GM21529 (cell line): Measurements from ENCODE around the gene MYO7A.

ENCODE experiments used
- ATAC-seq: cut with Tn5 transposase; IDR thresholded peaks from one replicate; pipeline ENCODE4 v1.9.1; 2021; ENCODE audit not compliant: unreplicated experiment

Gene MYO7A

DNA sequence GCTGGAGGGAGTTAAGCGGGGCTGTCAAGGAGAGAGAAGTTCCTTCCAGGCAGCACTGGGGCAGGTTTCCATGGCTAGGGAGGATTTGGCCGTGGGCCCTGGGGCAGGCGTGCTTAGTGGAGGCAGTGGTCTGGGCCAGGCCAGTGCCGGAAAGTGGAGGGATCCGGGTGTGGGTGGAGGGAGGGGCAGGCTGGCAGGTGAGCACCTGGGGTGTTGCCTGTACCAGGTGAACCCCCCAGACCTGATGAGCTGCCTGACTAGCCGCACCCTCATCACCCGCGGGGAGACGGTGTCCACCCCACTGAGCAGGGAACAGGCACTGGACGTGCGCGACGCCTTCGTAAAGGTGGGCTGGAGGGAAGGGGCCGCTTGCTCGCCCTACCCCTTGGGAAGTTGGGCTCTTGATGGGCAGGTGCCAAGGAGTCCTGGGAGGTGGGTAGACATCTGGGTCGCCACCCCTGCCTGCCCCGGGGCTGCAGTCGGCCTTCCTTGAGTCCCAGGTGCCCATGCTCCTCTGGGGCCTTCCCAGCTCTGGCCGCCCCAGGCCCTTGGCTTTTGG is 32.0 kb downstream of the MYO7A start:
- no peak for ATAC-seq

DNA sequence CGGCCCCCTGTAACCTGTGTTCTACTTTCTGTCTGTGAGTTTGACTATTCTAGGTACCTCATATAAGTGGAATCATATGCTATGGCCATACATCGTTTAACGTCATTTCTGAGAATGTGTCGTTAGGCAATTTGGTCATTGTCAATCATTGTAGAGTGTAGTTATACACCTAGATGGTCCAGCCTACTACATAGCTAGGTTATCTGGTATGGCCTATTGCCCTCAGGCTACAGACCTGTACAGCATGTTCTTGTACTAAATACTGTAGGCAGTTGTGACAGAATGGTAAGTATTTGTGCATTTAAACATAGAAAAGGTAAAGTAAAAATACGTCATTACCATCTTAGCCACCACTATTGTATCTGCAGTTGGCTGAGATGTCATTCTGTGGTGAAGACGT is 35.2 kb downstream of the MYO7A start:
- ATAC-seq: no peak

- no peak for ATAC-seq
These were observed 37.0 kb downstream of the MYO7A start for GRCh38 chr11:77165066-77165465.

GRCh38 chr11:77166021-77166420 is 38.0 kb downstream of the MYO7A start:
- ATAC-seq: no peak

DNA sequence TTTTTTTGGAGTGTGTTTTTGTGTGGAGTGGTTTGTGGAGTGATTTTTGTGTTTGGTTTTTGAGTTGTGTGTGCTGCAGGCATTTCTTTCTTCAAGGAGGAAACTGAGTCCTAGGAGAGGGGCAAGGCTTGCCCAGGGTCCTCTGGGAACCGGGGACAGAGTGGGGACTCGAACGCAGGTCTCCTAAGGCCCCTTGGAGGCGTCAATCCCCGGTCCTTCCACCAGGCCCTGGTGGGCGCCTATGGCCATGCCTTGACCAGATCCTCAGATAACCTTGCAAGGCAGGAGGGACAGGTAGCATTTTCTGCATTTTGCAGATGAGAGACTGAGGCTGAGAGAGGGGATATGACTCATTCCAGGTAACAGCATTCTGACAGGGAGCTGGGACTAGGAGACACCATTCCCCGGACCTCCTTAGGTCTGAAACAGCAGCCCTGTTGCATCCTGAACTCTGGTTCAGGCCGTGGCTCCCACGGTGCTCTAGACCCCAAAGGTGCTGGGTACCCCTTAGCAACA is 39.1 kb downstream of the MYO7A start:
- no peak for ATAC-seq

DNA sequence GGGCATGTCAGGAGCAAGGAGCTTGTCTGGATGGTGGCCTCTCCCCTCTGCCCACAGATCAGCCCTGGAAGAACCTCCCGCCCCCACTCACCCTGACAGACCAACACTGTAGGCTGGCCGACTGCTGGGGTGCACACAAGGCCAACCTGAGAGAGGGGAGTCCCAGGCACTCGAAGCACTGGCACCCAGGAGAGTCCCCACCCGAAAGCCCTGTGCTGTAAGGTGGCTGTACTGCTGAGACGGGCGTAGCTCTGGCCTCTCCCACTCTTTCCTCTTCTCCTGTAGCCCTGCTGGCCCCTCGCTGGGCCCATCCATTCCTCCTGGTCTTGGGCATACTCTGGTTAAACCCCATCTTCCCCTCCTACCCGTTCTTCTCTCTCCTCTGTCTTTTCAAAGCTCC is 39.7 kb downstream of the MYO7A start:
- ATAC-seq: no peak

GRCh38 chr11:77170107-77170506 is 42.1 kb downstream of the MYO7A start:
- ATAC-seq: no peak

GRCh38 chr11:77171254-77171653 is 43.2 kb downstream of the MYO7A start:
- ATAC-seq: no peak

- no peak for ATAC-seq
These were observed 44.0 kb downstream of the MYO7A start for GRCh38 chr11:77171885-77172665.

- ATAC-seq: no peak
These were observed 44.6 kb downstream of the MYO7A start for GRCh38 chr11:77172666-77172982.

- ATAC-seq: no peak
These were observed 45.4 kb downstream of the MYO7A start for GRCh38 chr11:77173494-77173893.

DNA sequence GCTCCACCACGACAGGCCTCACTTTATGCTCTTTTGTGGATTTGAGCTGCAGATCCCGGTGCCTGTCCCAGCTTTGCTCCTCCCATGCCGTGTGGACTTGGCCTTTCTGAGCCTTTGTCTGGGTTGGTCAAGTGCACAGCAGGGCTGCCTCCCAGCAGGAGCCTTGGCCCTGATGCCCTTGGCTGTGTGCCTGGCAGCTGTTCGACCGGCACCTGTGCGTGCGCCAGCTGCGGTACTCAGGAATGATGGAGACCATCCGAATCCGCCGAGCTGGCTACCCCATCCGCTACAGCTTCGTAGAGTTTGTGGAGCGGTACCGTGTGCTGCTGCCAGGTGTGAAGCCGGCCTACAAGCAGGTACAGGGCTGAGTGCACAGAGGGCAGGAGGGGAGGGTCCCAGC is 46.5 kb downstream of the MYO7A start:
- ATAC-seq: no peak

- no peak for ATAC-seq
These were observed 47.2 kb downstream of the MYO7A start for GRCh38 chr11:77175021-77175842.

- ATAC-seq: no peak
These were observed 48.0 kb downstream of the MYO7A start for GRCh38 chr11:77175869-77176539.

DNA sequence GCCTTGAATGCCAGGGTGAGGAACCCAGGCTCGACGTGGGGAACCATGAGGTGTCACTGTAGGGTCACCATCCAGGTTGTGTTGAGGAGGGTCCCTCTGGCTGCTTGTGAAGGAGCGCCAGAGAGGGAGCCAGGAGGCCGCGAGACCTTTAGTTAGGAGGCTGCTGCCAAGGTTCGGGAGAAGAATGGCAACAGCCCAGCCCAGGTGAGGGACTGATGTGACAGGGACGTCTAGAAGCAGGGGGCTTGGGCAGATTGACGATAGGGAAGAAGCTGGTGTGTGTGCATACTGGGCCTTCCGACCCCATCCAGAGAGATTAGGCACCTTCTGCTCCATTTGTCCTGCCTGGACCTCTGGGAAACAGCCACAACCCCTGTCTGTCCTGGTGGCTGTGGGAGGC is 49.0 kb downstream of the MYO7A start:
- no peak for ATAC-seq

DNA sequence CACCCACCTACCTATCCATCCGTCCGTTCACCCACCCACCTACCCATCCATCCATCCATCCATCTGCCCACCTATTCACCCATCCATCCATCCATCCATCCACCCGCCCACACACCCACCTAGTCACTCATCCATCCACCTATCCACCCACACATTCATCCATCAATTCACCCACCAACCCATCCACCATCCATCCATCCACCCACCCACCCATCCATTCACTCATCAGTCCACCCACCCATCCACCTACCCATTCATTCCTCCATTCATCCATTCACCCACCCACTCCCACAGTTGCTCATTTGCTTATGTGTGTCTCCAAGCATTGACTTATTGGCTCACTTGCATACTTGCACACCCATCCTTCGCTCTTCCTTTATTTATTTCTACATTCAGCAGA is 50.1 kb downstream of the MYO7A start:
- no peak for ATAC-seq

DNA sequence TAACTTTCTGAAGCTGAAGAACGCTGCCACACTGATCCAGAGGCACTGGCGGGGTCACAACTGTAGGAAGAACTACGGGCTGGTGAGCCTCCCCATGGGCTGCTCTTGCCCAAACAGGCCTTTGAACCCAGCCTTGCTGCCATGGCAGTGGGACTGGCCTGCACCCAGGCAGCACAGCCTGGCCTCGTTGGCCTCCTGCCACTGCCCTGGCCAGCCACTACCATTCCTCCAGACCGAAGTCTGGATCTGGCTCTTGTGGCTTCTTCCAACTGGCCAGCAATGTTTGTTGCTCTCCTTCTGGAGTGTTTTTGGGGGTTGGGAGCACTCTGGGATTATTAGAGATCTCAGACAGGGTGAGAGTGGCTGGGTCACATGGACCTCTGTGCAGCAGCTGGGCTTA is 51.0 kb downstream of the MYO7A start:
- no peak for ATAC-seq

GRCh38 chr11:77179681-77180080 is 51.6 kb downstream of the MYO7A start:
- ATAC-seq: no peak

- ATAC-seq: no peak
These were observed 52.3 kb downstream of the MYO7A start for GRCh38 chr11:77180346-77180745.

- no peak for ATAC-seq
These were observed 53.2 kb downstream of the MYO7A start for GRCh38 chr11:77181226-77181625.

- no peak for ATAC-seq
These were observed 53.9 kb downstream of the MYO7A start for GRCh38 chr11:77181799-77182541.
